HepG2 (cell line): ENCODE data around the gene SPTB. TPM values are rescaled to one million over a fixed set of nuclear protein-coding genes. Genes with fewer than 3 reads are reported as not detected.

ENCODE experiments used
- ATAC-seq: fragments of 200-7000 bp; cut with Tn5 transposase; 3 replicates; pipeline ENCODE4 v1.9.1; 2020; ENCODE audit warnings: mild to moderate bottlenecking, moderate library complexity
- BruUV-seq: library from RNA; stranded (reverse); fragments of 400-500 nt; replicated peaks from 2 replicates; lab custom pipeline; 2021; lab: Mats Ljungman, UMichigan
- CTCF ChIA-PET: fragments of 300-600 bp; formaldehyde crosslinking; extraction: SDS; loops from one replicate; lab custom pipeline; 2021; ENCODE audit warnings: low total read pairs, inconsistent platforms, low intra/inter-chr PET ratio; lab: Yijun Ruan, JAX
- POLR2A ChIA-PET: fragments of 350-600 bp; sonication (Branson Sonifier 250); formaldehyde crosslinking; loops from one replicate; lab custom pipeline; 2020; ENCODE audit warnings: antibody characterized with exemption, inconsistent platforms; lab: Yijun Ruan, JAX
- DNase-seq: peaks from one replicate; pipeline ENCODE4 v3.0.0-alpha.2; 2015; ENCODE audit warnings: low spot score
- FAIRE-seq: peaks from 3 replicates; lab custom pipeline; 2011; peaks lifted over from hg19 to GRCh38; lab: Jason Lieb, UNC
- H2AFZ ChIP-seq: one replicate; pipeline ENCODE4 v1.6.1; 2011; ENCODE audit warnings: low read length, inconsistent platforms
- H3K27ac ChIP-seq: fragments of 300-600 bp; 3 replicates; pipeline ENCODE4 v1.8.0; 2011; ENCODE audit warnings: mixed run types, mild to moderate bottlenecking, mixed read lengths, low read length, inconsistent platforms; ENCODE audit not compliant: insufficient read depth; ENCODE audit errors: extremely low read length
- H3K27me3 ChIP-seq, 2 experiments: fragments of 200-600 bp in 1 of 2; 2 replicates in 1 of 2; 3 replicates in 1 of 2; pipeline versions ENCODE4 v1.6.0 to v1.8.0; 2011; ENCODE audit warnings: low read length in 2 of 2, mild to moderate bottlenecking in 2 of 2, moderate library complexity in 2 of 2, inconsistent platforms in 1 of 2; ENCODE audit not compliant: insufficient read depth in 2 of 2, control insufficient read depth in 1 of 2
- H3K36me3 ChIP-seq, 2 experiments: fragments of 200-600 bp in 1 of 2; replicated peaks in 1 of 2; 2 replicates in 1 of 2; 3 replicates in 1 of 2; pipeline versions ENCODE4 v1.5.1 to v1.8.0; 2011; ENCODE audit warnings: low read length in 2 of 2, inconsistent platforms in 1 of 2; ENCODE audit not compliant: insufficient read depth in 2 of 2, control insufficient read depth in 1 of 2
- H3K4me1 ChIP-seq: 2 replicates; pipeline ENCODE4 v1.5.1; 2012; ENCODE audit warnings: low read length, inconsistent platforms; ENCODE audit not compliant: insufficient read depth
- H3K4me2 ChIP-seq: 2 replicates; pipeline ENCODE4 v1.6.0; 2011; ENCODE audit warnings: low read depth, low read length, inconsistent platforms
- H3K4me3 ChIP-seq, 3 experiments: fragments of 200-600 bp in 1 of 3; sonication (generic), shearing (Covaris generic) in 1 of 3; replicated peaks in 1 of 3; 2 replicates each; pipeline ENCODE4 v1.5.1; 2011 to 2016; ENCODE audit warnings: low read length in 3 of 3, inconsistent platforms in 2 of 3, low read depth in 2 of 3, mild to moderate bottlenecking in 2 of 3, control low read depth in 1 of 3, mixed read lengths in 1 of 3; ENCODE audit not compliant: insufficient read depth in 1 of 3
- H3K79me2 ChIP-seq: one replicate; pipeline ENCODE4 v1.6.1; 2011; ENCODE audit warnings: low read length, inconsistent platforms; ENCODE audit not compliant: insufficient read depth
- H3K9ac ChIP-seq: 2 replicates; pipeline ENCODE4 v1.6.0; 2011; ENCODE audit warnings: mild to moderate bottlenecking, low read depth, low read length, inconsistent platforms; ENCODE audit not compliant: insufficient read depth
- H3K9me3 ChIP-seq: 2 replicates; pipeline ENCODE4 v1.5.1; 2012; ENCODE audit warnings: mild to moderate bottlenecking, low read length
- H4K20me1 ChIP-seq: 2 replicates; pipeline ENCODE4 v1.6.0; 2011; ENCODE audit warnings: inconsistent platforms, mild to moderate bottlenecking, low read length, moderate library complexity; ENCODE audit not compliant: insufficient read depth
- IRX3 ChIP-seq: sonication (generic); formaldehyde crosslinking; IDR thresholded peaks from 2 replicates; pipeline ENCODE4 v1.8.1; 2023; ENCODE audit warnings: mild to moderate bottlenecking, low read depth, missing genetic modification reagents, borderline replicate concordance
- MIER2 ChIP-seq: IDR thresholded peaks from 2 replicates; pipeline ENCODE4 v1.6.1; 2016; ENCODE audit warnings: missing biosample characterization, missing genetic modification reagents
- SP5 ChIP-seq: IDR thresholded peaks from 2 replicates; pipeline ENCODE4 v1.6.1; 2016; ENCODE audit warnings: low read depth, borderline replicate concordance
- YEATS2 ChIP-seq: sonication (generic); formaldehyde crosslinking; IDR thresholded peaks from 2 replicates; pipeline ENCODE4 v1.4.0; 2020; ENCODE audit warnings: missing genetic modification reagents, borderline replicate concordance
- ZFAT ChIP-seq: sonication (generic); formaldehyde crosslinking; conservative IDR thresholded peaks from 2 replicates; pipeline ENCODE4 v1.8.1; 2023; ENCODE audit warnings: missing genetic modification reagents, inconsistent platforms
- ZNF761 ChIP-seq: sonication (generic); formaldehyde crosslinking; conservative IDR thresholded peaks from 2 replicates; pipeline ENCODE4 v1.4.0; 2020; ENCODE audit warnings: mild to moderate bottlenecking, missing genetic modification reagents
- whole genome bisulfite sequencing: methylation state at CpG from one replicate; pipeline ENCODE4 v1.1.6; 2017; ENCODE audit warnings: low lambda C conversion rate; 5-methylcytosine and 5-hydroxymethylcytosine counted together
- in situ Hi-C: cut with HindIII; loops from 2 replicates; pipeline ENCODE4 v1.10.0; 2017; ENCODE audit warnings: low pct_unique_long_range_greater_than_20kb; ENCODE audit not compliant: extremely low pct_ligation_motif_present
- intact Hi-C: fragments of 100-400 bp; cut with micrococcal nuclease; formaldehyde crosslinking; loops from one replicate; pipeline ENCODE4 v1.10.0; 2022; ENCODE audit not compliant: unreplicated experiment
- polyA plus RNA-seq, 8 experiments: library from polyadenylated mRNA; depleted of rRNA in 3 of 8; stranded (reverse) in 7 of 8; unstranded in 1 of 8; fragments of >200 nt; fragmentation: Illumina TruSeq in 4 of 8; extraction: Trizol in 4 of 8; gene quantifications; 2 replicates each; pipeline versions ENCODE4 v1.2.1 to v1.2.3, GENCODE V29; 2011 to 2016; ENCODE audit warnings: low read depth in 4 of 8, missing spikeins in 1 of 8, mixed read lengths in 1 of 8; ENCODE audit not compliant: insufficient read depth in 1 of 8
- total RNA-seq, 5 experiments: library from RNA; depleted of rRNA; stranded (reverse); fragments of >200 nt; fragmentation: Illumina TruSeq; extraction: Trizol; gene quantifications; 2 replicates each; pipeline ENCODE4 v1.2.3, GENCODE V29; 2016; ENCODE audit warnings: low read depth in 1 of 5
- TF ChIP-seq, protein P1 (sequence below): sonication (generic); formaldehyde crosslinking; IDR thresholded peaks from 2 replicates; pipeline ENCODE4 v1.4.0; 2020; ENCODE audit warnings: missing genetic modification reagents, borderline replicate concordance
- TF ChIP-seq, protein P2 (sequence below): sonication (generic); formaldehyde crosslinking; IDR thresholded peaks from 2 replicates; pipeline ENCODE4 v1.4.0; 2020; ENCODE audit warnings: missing genetic modification reagents, borderline replicate concordance
- TF ChIP-seq, protein P3 (sequence below): sonication (generic); formaldehyde crosslinking; IDR thresholded peaks from 2 replicates; pipeline ENCODE4 v1.8.1; 2023; ENCODE audit warnings: missing genetic modification reagents, mild to moderate bottlenecking, borderline replicate concordance

SPTB gene
- total and polyA plus RNA-seq, 2 of the 13 experiments (the other 11 are each of a cell fraction or from before 2014, with no cell fraction given) = 0.01 to 0.02 TPM

DNA sequence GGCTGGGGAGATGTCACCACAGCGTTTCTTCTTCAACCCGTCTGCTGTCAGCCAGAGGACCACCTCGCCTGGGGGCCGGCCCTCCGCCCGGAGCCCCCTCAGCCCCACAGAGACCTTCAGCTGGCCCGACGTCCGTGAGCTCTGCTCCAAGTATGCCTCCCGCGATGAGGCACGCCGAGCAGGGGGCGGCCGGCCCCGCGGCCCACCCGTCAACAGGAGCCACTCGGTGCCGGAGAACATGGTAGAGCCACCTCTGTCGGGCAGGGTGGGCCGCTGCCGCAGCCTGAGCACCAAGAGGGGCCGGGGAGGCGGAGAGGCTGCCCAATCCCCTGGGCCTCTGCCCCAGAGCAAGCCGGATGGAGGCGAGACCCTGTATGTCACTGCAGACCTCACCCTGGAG, 136.6 kb downstream of the SPTB start (continued):
- TF ChIP-seq ZFAT (CRISPR knock-in tag) (no peak), IRX3 (no peak), ZNF761 (no peak), MIER2 (no peak), YEATS2 (CRISPR knock-in tag) (no peak)
- TF ChIP-seq, protein P1, sequence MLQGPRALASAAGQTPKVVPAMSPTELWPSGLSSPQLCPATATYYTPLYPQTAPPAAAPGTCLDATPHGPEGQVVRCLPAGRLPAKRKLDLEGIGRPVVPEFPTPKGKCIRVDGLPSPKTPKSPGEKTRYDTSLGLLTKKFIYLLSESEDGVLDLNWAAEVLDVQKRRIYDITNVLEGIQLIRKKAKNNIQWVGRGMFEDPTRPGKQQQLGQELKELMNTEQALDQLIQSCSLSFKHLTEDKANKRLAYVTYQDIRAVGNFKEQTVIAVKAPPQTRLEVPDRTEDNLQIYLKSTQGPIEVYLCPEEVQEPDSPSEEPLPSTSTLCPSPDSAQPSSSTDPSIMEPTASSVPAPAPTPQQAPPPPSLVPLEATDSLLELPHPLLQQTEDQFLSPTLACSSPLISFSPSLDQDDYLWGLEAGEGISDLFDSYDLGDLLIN (CRISPR knock-in tag) = no peak
- TF ChIP-seq, protein P2, sequence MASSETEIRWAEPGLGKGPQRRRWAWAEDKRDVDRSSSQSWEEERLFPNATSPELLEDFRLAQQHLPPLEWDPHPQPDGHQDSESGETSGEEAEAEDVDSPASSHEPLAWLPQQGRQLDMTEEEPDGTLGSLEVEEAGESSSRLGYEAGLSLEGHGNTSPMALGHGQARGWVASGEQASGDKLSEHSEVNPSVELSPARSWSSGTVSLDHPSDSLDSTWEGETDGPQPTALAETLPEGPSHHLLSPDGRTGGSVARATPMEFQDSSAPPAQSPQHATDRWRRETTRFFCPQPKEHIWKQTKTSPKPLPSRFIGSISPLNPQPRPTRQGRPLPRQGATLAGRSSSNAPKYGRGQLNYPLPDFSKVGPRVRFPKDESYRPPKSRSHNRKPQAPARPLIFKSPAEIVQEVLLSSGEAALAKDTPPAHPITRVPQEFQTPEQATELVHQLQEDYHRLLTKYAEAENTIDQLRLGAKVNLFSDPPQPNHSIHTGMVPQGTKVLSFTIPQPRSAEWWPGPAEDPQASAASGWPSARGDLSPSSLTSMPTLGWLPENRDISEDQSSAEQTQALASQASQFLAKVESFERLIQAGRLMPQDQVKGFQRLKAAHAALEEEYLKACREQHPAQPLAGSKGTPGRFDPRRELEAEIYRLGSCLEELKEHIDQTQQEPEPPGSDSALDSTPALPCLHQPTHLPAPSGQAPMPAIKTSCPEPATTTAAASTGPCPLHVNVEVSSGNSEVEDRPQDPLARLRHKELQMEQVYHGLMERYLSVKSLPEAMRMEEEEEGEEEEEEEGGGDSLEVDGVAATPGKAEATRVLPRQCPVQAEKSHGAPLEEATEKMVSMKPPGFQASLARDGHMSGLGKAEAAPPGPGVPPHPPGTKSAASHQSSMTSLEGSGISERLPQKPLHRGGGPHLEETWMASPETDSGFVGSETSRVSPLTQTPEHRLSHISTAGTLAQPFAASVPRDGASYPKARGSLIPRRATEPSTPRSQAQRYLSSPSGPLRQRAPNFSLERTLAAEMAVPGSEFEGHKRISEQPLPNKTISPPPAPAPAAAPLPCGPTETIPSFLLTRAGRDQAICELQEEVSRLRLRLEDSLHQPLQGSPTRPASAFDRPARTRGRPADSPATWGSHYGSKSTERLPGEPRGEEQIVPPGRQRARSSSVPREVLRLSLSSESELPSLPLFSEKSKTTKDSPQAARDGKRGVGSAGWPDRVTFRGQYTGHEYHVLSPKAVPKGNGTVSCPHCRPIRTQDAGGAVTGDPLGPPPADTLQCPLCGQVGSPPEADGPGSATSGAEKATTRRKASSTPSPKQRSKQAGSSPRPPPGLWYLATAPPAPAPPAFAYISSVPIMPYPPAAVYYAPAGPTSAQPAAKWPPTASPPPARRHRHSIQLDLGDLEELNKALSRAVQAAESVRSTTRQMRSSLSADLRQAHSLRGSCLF (CRISPR knock-in tag) = no peak

DNA sequence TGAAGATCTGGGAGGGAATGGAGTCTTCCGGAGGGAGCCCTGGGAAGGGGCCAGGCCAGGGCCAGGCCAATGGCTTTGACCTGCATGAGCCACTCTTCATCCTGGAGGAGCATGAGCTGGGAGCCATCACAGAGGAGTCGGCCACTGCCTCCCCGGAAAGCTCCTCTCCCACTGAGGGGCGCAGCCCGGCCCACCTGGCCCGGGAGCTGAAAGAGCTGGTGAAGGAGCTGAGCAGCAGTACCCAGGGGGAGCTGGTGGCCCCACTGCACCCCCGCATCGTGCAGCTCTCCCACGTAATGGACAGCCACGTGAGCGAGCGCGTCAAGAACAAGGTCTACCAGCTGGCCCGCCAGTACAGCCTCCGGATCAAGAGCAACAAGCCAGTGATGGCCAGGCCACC, 137.7 kb downstream of the SPTB start:
- Histone ChIP-seq H3K79me2 (no peaks in the 10 kb centered on the region), H3K27ac (no peak overlapping the region), H3K9ac (no peak overlapping the region), H3K4me3 (no peak overlapping the region), H3K36me3 (peaks cover 24 to 29% of the 10 kb centered on the region in 2 experiments; a peak in 4 of 5 replicates), H2AFZ (no peak overlapping the region), H4K20me1 (no peaks in the 10 kb centered on the region), H3K9me3 (no peaks in the 10 kb centered on the region), H3K27me3 (no peaks in the 10 kb centered on the region), H3K4me2 (no peak overlapping the region), H3K4me1 (peaks cover 6% of the 10 kb centered on the region)
- ChIA-PET POLR2A (no interaction called here), CTCF (no interaction called here)
- in situ Hi-C loops = no loop called here
- DNase-seq = no peak
- intact Hi-C loops = no loop called here
- over 99% methylated on average over 9 of the region's 15 CpGs for WGBS
- no peak for FAIRE-seq
- ATAC-seq = no peak
- no TSS peak for BruUV-seq
- no peak for TF ChIP-seq SP5 (CRISPR knock-in tag)
- TF ChIP-seq, protein P3, sequence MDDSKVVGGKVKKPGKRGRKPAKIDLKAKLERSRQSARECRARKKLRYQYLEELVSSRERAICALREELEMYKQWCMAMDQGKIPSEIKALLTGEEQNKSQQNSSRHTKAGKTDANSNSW (CRISPR knock-in tag) = no peak
